Measurements from ENCODE around the gene REEP3.
"Not testable (repeated sequence)": the region's sequence is repeated elsewhere in the genome, so short reads cannot be mapped to it uniquely, and the experiment has no call there.

REEP3 gene

DNA sequence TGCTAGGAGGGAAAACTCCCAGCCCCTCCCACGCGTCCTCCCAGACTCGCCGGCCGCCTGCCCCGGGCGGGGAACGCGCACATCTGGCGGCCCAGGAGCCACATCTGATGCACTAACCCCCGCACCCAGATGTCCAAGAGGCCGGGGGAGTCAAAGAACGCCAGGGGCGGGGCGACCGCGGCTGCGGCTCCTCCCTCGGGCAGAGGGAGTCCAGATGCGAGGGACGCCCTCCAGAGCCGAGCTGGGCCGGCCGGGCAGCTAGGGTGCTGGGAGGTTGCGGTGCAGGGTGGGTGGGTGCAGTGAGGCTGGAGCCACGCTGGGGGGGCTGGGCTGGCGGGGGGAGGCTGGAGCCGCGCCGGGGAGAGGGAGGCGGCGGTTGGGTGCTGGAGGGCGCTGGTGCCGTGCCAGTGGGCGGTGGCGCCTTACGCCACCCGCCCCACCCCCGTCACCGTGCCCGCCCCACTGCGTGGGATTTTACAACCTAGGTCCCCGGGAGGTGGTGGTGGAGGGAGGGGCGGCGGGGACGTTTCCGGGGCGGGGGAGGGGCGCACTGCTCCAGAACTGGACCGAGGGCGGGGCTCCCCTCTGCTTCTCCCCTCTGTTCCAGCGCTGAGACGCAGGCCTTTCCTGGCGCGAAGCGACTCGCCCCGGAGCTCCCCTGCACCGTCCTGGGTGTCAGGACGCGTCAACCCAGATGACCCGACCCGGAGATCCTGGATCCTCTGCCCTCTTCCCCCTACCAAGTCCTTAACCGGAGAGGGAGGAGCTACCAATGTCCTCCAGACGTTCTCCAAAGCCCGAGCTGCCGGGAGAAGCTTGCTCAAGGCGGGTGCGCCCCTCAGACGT lies 109.1 kb downstream of the REEP3 start:
- peak; percentile 78 for DNase-seq (ENCODE audit: low spot score)

DNA sequence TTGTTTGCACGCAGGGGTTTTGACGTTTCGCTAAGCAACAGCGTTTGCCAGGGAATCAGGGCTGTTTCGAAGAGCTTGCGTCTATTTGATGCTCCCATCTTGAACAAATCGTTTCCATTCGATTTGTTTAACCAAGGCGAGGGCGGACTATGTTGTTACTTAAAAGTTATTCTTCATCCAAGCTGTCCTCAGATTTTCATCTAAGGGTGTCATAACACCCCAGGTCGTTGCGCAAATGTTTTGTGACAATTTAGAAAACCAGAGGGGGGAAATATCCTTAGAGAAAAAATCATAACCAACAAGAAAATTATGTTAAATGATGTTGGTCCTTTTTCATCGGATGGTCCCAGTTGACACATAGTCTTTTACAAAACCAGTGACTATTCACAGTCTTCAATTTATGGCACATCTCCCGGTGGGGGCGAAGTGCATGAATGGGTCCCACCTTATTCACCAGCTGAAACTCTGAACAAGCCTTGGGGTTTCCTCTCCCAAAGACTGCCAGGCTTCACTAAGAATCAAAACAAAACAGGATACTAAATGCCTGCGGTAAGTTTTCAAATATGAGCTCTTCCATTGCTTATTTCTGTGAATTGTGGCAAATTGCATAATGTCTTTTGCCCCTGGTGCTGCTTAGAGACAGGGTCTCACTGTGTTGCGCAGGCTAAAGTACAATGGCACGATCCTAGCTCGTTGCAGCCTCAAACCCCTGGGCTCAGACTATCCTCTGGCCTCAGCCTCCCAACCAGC lies 109.9 kb downstream of the REEP3 start:
- no peak for DNase-seq (ENCODE audit: low spot score)

DNA sequence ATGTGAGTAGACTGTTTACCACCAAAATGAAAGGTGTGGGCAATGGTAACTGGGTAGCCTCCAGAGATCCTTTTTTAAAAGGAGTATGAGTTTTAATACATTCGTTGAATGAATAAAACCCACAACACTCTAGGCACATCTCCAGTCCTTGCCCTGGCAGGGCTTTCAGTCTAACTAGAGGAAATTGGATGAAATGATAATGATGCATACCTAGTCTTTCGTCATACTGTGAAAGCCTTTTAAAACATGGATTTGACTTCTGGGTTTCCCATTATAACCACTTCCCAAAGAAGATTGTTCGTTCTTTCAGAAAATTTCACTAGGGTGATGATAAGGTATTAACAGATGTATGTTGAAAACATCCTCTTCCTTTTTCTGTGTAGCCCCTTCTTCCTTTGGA lies 110.8 kb downstream of the REEP3 start:
- DNase-seq (ENCODE audit: low spot score), result no peak

DNA sequence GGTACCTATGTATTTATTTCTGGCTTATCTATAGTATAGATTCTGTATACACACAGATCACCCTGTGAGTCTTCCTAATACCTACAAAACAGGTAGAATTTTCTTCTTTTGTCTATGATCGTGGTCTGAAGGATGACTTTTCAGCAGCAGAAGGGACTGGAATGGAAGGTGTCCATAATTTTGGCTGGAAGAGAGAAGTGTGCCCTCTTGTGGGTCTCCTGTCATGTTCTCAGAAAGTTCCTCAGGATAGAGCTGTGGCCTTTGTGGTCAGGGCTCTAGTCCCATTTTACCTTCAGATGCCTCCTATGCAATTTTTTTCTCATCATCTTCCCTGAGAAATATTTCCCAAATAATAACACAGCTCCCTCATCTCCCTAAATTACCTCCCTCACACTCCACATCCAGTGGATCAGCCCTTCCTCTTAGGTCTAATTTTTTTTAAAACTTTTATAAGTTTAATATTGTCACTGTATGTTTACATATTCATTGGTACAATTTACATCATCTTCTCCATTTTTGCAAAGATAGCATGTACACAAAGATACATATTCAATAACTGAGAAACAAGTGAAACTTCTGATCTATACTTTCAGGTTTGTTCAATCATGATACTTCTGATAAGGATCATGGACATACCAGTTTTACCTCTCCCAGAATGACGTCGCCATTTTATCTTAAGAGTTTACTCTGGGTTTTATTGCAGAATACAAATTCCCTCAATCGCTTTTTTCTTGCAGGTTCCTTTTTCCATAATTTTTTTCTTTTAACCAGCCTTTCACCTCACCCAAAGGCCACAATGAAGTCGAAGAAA lies 112.7 kb downstream of the REEP3 start:
- peak; percentile 85 for DNase-seq (ENCODE audit: low spot score)

DNA sequence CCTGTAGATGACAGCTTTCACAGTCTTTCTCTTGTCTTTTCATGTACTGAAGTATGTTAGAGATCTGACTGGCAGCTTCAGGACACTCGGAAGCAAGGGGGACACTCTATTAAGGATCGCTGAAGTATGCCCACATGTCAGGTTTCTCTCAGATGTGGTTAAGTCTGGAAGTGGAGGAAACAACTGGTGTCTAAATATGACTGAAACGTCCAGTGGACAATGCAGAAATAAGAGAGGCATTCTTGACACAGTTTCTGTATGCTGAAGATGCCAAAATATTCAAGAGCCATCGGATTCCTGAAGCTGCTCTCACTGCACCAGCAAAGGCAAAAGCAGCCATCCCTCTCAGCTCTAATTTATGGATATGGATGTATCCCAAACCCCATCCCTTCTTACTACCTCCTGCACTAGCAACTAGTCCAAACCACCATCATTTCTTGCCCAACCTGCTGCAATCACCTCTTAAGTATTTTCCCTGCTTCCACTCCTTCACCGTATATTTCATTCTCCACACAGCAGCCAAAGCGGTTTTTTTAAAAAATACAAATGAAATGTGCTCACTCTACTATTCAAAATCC lies 113.4 kb downstream of the REEP3 start:
- no peak for DNase-seq (ENCODE audit: low spot score)

DNA sequence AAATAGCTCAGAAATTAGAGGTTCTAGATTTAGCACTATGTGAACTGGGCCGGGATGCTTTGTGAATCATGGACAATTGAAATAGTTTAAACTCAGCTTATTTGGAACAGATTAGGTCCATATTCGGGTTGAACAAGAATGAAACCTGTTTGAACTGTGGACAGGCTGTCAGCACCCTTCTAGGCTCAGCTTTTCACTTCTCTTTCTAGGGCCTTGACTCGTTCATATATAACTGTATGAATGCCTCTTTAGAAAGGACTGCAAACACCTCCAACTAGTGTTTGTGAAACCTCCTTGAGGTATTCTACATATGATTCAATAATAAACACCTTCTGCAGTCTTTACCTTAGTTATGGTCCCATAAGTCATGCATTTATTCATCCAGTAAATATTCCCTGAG lies 115.6 kb downstream of the REEP3 start:
- no peak for DNase-seq (ENCODE audit: low spot score)

DNA sequence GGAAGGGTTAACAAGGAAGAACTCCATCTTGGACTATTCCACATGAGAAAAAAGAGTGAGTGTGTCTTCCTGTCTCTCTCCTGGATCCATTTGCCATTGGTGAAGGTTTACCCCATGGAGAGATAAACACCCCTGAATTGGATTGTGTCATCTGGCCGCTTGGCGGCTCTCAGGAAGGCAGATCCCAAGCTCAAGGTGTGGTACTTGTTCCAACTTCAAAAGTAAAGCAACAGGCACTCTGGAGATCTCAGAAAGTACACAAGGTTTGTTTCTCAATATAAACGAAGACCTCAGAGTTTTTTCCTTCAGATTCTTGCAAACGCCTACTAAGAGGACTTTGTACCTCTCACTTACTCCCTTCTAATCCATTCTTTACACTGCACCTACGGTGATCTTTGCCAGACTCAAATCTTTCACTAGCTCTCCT lies 116.7 kb downstream of the REEP3 start:
- DNase-seq (ENCODE audit: low spot score), result no peak

DNA sequence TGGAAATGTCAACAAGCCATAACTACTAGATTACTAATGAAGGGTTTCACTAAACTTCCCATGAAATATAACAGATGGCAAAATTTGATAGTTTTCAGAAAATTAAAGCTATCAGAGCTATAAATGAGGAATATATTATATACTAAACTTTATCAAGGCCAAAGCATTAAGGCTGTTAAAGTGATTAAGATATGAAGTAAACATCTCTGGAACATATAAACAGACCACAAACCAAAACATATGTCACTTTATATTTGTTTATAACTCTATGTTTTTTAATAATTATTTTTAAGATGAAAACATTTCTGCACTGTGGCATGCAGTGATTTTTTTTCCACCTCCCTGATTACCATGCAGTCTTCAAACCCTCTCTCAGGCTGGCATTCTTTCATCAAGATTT lies 120.2 kb downstream of the REEP3 start:
- DNase-seq (ENCODE audit: low spot score), result no peak

DNA sequence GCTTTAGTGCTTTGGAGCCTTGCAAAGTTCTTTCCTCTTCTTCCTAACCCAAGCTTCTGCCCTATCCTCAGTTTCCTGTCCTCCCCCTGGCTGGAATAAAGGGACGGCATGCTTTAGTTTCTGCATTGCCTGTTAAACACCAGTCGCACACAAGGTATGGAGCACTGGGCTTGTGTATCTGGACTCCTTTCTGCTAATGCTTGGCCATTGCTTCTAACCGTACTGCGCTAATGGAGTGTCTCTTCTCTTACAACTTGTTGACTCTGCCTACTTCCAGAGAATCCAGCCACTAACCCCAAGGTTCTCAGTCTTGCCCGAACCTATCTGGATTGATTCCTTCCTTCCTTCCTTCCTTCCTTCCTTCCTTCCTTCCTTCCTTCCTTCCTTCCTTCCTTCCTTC lies 120.6 kb downstream of the REEP3 start:
- DNase-seq (ENCODE audit: low spot score), result no peak

DNA sequence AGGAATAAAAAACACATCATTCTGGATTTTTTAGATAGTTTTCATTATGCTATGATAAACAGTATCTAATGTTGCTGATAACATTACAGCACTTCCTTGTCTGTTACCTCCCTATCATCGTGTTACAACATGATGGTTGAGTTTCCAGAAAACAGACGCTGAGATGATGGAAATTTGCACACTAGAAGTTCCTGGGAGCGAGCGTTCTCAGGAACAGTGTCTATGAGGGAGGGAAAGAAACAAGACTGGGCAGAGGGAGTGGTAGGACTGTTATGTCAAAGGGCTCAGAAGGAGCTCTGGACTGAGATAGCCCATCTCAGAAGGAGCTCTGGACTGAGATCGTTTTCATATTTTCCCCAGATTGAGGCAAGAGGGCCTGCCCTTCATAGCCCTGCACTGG lies 121.6 kb downstream of the REEP3 start:
- no peak for DNase-seq (ENCODE audit: low spot score)

DNA sequence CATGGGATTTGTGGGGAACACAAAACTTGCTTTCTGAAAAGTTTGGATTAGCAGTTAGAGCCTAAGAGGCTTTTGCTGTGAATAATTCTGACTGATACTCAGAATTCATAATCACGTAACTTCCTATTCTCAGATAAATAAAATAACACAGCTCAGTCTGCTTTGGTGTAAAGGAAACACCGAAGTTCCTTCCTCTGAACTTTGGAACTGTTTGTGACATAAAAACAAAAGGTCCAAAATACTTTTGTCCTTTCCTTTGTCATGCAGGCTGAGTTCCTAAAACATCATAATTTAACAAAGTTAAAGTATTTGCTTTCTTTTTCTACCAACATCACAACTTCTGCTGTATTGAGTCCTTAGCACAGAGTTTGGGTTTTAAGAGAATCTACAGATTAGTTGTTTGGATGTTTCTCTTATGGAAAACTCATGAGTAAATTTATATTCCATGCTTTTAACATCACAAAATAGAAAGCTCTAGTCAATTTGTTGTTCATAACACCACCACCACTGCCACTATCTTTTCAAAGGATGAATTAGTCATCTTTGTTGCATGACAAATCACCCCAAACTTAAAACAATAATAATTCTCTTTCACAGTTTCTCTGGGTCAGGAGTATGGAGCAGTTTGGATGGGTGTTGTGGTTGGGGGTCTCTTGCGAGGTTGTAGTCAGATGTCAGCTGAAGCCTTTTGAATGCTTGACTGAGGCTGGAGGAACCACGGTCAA lies 123.4 kb downstream of the REEP3 start:
- no peak for DNase-seq (ENCODE audit: low spot score)

DNA sequence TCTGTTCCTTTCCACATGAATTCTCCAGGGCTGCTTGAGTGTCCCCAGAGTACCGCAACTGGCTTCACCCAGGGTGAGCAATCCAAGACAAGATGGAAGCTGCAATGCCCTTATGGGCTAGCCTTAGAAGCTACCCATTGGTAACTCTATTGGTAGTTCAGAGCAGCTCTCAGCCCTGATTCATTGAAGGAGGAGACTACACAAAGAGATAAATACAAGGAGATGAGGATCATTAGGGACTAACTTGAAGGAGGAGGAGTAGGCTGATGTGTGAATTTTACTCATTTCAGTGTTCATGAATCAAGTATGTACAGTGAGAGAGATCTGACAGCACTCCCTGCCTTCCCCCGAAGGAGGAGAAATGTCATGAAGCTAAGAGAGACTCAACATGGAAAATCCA lies 124.0 kb downstream of the REEP3 start:
- DNase-seq (ENCODE audit: low spot score), result no peak

DNA sequence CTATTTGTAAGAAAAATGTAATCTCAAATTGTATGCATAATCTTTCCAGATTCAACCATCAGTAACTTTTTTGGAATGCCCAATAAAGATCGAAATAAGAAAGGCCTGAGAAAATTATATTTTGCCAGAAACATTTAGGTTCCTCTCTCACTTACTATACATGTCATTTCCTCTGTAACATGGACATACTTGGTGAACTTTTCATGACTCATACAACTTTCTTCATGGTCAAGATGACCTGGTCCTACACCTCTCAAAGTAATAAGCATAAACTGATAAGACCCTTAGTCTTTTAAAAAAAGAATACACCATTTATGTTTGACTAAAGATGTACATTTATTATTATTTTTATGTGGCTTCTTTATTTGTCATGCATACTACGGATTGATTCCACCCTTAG lies 125.3 kb downstream of the REEP3 start:
- DNase-seq (ENCODE audit: low spot score), result no peak

DNA sequence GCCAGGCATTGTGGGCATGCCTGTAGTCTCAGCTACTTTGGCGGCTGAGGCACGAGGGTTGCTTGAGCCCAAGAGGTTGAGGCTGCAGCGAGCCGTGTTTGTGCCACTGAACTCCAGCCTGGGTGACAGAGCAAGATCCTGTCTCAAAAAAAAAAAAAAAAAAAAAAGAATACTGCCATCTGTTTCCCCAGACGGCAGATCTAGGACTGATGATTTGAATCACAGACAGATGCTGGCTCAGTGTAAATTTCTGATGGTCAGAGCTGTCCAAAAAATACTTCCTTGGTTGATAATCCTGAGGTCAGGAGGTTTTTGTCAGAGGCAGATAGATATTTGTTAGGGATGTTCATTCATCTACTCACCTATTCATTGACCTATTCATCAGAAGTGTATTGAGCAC lies 130.7 kb downstream of the REEP3 start:
- peak; percentile 54 for DNase-seq (ENCODE audit: low spot score)

DNA sequence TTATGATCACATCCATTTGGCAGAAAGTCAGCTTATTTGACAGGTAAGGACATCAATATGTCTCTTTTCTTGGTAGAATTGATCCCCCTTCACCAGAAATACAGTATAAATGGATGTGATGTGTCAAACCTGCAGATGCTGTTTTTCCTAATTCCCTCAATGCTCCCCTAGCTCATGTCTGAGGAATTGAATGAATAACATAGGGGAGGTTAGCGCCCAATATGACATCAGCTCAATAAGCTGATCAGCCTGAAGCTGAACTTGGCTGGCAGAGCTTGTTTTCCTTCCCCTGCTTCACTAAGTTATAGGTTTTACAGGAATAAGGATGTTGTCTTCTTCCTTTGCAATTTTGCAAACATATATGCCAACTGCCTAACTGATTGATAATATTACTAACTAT lies 132.5 kb downstream of the REEP3 start:
- DNase-seq (ENCODE audit: low spot score), result no peak

DNA sequence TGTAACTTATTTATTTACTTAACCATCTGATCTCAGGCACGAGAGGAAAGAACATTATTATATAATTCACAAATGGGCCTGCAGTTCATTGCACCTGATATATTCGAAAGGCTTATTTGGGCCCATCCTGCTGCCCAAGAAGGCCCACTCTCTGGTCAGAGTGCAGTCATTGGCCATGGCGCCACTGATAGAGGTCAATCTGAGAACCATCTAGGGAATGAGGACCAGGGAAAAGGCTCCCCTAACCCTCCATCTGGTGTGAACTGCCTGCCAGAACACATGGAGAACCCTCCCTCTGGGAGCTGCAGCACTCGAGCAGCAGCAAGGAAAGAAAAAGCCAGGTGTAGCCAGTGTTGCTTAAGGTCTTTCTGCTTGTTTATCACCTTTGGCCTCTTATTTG lies 136.6 kb downstream of the REEP3 start:
- peak; percentile 25 for DNase-seq (ENCODE audit: low spot score)

DNA sequence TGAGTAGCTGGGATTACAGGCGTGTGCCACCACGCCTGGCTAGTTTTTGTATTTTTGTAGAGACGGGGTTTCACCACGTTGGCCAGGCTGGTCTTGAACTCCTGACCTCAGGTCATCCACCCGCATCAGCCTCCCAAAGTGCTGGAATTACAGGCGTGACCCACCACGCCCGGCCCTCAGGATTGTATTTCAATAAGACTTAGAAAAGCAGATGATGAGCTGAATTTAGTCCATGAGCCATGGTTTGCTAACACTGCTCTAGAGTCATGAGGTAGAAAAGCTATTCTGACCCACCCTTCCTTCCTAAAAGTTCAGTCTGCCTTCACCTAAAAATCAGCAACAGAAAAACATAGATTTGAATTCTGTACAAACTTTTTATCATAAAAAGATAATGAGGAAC lies 139.7 kb downstream of the REEP3 start:
- DNase-seq (ENCODE audit: low spot score), result not testable (repeated sequence)

DNA sequence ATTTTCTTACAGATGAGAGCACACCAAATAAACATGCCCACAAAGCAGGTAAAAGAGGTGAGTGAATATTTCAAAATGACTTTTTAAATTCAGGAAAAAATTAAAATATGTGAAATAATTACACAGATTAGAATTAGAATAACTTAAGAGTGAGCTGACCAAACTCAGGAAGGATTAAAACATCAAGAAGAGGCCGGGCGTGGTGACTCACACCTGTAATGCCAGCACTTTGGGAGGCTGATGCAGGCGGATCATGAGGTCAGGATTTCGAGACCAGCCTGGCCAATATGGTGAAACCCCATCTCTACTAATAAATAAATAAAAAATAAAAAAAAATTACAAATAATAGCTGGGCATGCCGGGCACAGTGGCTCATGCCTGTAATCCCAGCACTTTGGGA lies 140.1 kb downstream of the REEP3 start:
- DNase-seq (ENCODE audit: low spot score), result no peak

DNA sequence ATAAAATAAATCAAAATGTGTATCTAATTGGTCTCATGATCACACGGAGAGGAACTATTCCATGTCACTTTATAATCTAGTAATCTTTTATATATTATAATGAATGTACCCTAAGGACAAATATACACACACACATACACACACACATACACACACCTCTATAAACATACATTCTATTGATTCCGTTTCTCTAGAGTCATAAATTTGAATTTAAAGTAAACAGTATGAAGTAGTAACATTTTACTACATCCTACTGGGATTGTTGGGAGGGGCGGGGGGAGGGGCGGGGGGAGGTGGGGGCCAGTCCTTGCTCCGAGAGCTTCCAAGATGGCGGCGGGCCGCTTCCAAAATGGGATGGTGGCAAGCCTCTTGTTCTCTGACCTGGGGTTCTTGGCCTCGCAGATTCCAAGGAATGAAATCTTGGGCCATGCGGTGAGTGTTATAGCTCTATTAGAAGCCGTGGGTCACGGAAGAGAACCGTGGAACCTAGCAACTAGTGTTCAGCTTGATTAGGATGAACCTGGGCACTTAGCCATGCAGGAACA lies 143.2 kb downstream of the REEP3 start:
- DNase-seq (ENCODE audit: low spot score), result no peak

DNA sequence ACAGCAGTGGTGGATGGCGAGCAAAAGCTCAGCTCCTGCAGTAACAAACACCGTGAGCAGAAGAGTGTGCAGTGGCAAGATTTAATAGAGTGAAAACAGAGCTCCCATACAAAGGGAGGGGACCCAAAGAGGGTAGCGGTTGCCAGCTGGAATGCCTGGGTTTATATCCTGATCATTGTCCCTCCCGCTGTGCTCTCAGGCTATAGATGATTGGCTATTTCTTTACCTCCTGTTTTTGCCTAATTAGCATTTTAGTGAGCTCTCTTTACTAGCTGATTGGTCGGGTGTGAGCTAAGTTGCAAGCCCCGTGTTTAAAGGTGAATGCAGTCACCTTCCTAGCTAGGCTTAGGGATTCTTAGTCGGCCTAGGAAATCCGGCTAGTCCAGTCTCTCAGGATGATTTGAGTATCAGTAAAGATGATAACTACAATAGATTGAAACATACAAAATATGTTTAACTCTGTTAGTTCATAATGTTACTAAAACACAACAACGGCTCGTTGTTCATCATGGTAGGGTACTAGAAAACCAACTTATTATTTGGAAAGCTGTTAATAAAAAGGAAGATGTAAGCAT lies 143.9 kb downstream of the REEP3 start:
- not testable (repeated sequence) for DNase-seq (ENCODE audit: low spot score)

DNA sequence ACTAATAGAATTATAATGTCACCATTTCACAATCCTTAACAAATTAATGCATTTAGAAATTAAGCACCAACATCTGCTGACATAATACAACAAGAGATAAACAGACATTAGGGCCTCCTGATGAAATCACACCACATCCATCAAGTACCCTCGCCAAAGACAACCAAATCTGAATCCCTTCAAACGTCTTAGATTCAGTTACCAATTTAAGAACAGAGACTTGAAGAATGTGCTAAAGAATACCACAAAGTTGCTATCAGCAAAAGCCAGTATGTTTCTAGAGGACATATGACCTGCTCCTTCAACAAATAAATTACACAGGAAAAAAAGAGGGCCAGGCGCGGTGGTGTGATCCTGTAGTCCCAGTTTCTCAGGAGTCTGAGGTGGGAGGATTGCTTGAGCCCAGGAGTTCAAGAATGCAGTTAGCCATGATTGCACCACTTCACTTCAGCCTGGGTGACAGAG lies 144.5 kb downstream of the REEP3 start:
- no peak for DNase-seq (ENCODE audit: low spot score)

Measured in cerebellar cortex (tissue), 1 donor.